SU-DHL-6 (cell line): ENCODE data around the gene BTAF1.

Experiments
- CTCF ChIP-seq: fragments of 200-600 bp; sonication (generic); IDR thresholded peaks from one replicate; pipeline ENCODE4 v1.5.1; 2017; ENCODE audit warnings: antibody characterized with exemption, mild to moderate bottlenecking, low read length, moderate library complexity; ENCODE audit not compliant: insufficient read depth, poor library complexity, severe bottlenecking
- EZH2phosphoT487 ChIP-seq: fragments of 200-600 bp; sonication (generic), shearing (Covaris generic); conservative IDR thresholded peaks from 2 replicates; pipeline ENCODE4 v1.6.1; 2018; ENCODE audit warnings: mild to moderate bottlenecking, antibody characterized with exemption, low read length, moderate library complexity, mixed read lengths

- TF ChIP-seq CTCF, result no peak
- TF ChIP-seq EZH2phosphoT487, result no peak
Measured at GRCh38 chr10:92066386-92066785, 142.8 kb downstream of the BTAF1 start.
